NCI-H748 (cell line): ENCODE data around the gene GREB1L.
"Not testable (repeated sequence)": the region's sequence is repeated elsewhere in the genome, so short reads cannot be mapped to it uniquely, and the experiment has no call there.

Source experiments
- DNase-seq: peaks from one replicate; lab custom pipeline; 2025; ENCODE audit not compliant: unreplicated experiment; lab: John Stamatoyannopoulos, UW

The GREB1L gene

GRCh38 chr18:21362831-21363230, 120.8 kb downstream of the GREB1L start:
- DNase-seq, result peak; percentile 68

GRCh38 chr18:21363348-21363747, 121.3 kb downstream of the GREB1L start:
- peak; percentile 36 for DNase-seq

GRCh38 chr18:21364471-21364870, 122.4 kb downstream of the GREB1L start:
- no peak for DNase-seq

- no peak for DNase-seq
Measured at GRCh38 chr18:21366896-21367295, 124.9 kb downstream of the GREB1L start.

GRCh38 chr18:21369146-21369545, 127.1 kb downstream of the GREB1L start:
- DNase-seq, result no peak

GRCh38 chr18:21369597-21369996, 127.6 kb downstream of the GREB1L start:
- not testable (repeated sequence) for DNase-seq

GRCh38 chr18:21383031-21383430, 141.0 kb downstream of the GREB1L start:
- no peak for DNase-seq

- DNase-seq, result peak; percentile 67
Measured at GRCh38 chr18:21386523-21387240, 144.7 kb downstream of the GREB1L start.

- DNase-seq, result no peak
Measured at GRCh38 chr18:21387886-21388285, 145.9 kb downstream of the GREB1L start.

- DNase-seq, result no peak
Measured at GRCh38 chr18:21389283-21389682, 147.3 kb downstream of the GREB1L start.

- DNase-seq, result no peak
Measured at GRCh38 chr18:21389903-21390302, 147.9 kb downstream of the GREB1L start.

- DNase-seq, result peak; percentile 92
Measured at GRCh38 chr18:21391074-21391673, 149.1 kb downstream of the GREB1L start.

- DNase-seq, result no peak
Measured at GRCh38 chr18:21393986-21394385, 152.0 kb downstream of the GREB1L start.

- no peak for DNase-seq
Measured at GRCh38 chr18:21398121-21398520, 156.1 kb downstream of the GREB1L start.

GRCh38 chr18:21402272-21402671, 160.2 kb downstream of the GREB1L start:
- DNase-seq, result no peak

GRCh38 chr18:21404426-21404825, 162.4 kb downstream of the GREB1L start:
- no peak for DNase-seq

- DNase-seq, result no peak
Measured at GRCh38 chr18:21406116-21406515, 164.1 kb downstream of the GREB1L start.

GRCh38 chr18:21408681-21409080, 166.6 kb downstream of the GREB1L start:
- DNase-seq, result no peak

- DNase-seq, result no peak
Measured at GRCh38 chr18:21433436-21433835, 191.4 kb downstream of the GREB1L start.

GRCh38 chr18:21439431-21439846, 197.4 kb downstream of the GREB1L start:
- DNase-seq, result peak; percentile 11

- DNase-seq, result no peak
Measured at GRCh38 chr18:21441670-21442069, 199.6 kb downstream of the GREB1L start.

- DNase-seq, result no peak
Measured at GRCh38 chr18:21443776-21444464, 201.9 kb downstream of the GREB1L start.
